CD4-positive, alpha-beta T cell treated with Interleukin-4 for 4 hours (primary cell): Measurements from ENCODE around the gene STX1B.
"Not testable (repeated sequence)": the region's sequence is repeated elsewhere in the genome, so short reads cannot be mapped to it uniquely, and the experiment has no call there.

ENCODE experiments used
- DNase-seq: peaks from one replicate; pipeline ENCODE4 v3.0.0-alpha.2; 2020

STX1B gene

DNA sequence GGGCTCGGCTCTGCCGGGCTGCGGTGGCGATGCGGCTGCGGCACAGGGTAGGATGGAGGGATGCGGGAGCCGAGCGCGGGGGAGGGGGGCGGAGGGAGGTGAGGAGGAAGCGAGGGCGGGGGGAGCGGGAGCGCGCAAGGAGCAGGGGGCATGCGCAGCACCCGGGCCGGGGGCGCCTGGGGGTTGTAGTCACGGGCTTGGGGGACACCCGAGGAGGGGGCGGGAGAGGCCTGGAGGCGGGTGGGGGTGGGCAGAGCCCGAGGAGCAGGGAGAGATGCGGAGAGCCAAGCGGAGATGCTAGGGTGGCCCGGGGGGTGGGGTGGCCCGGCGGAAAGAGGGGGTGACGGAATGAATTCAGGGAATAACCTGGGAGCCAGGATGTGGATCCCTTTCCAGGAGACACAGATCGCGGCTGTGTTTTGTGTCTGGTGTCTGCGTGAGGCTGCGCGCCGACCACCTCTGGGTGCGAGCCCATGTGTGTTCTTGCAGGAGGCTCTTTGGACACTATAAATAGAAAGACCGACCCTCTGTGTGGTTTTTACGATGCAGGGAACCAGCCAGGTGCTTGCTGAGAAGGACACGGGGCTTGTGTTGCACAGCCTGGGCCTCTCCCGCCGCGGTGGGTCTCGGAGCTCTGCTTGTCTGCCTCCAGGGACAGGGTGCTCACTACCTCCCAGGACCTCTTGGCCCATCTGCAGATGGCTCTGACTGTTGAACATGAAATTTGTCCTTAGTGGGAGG lies at the start of gene STX1B:
STX1B (minus strand) TSS at position 54 of the 741 bp plus-strand sequence. CDS start 242 bp downstream, outside the sequence.
- DNase-seq, result peak; percentile 6

DNA sequence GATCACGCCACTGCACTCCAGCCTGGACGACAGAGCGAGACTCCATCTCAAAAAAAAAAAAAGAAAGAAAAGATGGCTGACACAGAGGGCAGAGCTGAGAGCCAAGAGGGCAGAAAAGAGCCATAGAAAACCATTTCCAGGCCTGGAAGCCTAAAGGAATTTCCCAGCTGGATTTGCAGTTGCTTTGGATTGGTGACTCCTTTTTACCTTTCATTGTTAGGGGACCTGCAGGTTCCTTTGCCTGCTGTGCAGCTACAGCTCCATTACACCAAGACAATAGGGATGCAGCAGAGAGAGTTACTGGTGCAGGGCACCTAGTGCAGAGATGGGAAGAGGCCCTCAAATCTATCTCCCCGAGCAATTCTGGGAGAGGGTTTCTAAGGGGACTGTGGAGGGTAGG lies 45.2 kb upstream of the STX1B start:
- no peak for DNase-seq

DNA sequence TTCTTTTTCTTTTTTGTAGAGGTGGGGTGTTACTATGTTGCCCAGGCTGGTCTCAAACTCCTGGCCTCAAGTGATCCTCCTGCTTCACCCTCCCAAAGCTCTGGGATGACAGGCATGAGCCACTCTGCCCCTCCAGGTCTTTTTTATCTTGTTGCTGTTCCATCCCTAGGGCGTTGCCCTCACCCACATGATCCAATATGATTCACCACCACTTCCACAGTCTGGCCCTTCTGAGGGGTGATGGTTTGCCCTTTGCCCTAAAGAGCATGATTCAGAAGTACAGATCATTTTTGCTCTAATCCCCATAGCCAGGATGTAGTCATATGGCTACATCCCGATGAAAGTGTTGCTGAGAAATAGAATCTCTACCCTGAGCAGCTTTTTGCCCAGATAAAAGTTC lies 41.7 kb upstream of the STX1B start:
- no peak for DNase-seq

DNA sequence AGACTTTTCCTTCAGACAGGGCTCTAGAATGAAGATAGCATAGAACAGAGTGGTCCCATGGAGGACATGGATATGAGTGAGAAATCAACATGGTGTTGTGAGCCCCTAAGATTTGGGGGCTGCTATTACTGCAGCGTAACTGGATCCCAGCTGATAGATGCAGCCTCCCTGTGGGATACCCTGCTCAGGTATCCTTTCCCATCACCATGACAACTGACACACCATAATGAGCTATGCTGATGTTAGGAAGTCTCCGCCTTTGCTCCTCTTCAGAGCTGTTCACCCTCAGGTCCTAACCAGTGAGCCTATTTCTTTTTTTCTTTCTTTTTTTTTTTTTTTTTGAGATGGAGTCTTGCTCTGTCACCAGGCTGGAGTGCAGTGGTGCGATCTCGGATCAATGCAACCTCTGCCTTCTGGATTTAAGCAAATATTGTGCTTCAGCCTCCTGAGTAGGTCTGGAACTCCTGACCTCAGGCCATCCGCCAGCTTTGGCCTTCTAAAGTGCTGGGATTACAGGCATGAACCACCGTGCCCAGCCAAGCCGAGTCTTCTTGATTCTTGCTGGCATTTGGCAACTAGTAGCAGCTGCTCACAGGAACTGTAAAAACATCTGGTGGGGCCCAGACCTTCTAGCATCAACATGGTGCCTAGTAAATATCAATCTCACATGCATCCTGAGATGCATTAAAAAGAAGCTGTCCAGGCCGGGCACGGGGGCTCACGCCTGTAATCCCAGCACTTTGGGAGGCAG lies 40.0 kb upstream of the STX1B start:
- no peak for DNase-seq

DNA sequence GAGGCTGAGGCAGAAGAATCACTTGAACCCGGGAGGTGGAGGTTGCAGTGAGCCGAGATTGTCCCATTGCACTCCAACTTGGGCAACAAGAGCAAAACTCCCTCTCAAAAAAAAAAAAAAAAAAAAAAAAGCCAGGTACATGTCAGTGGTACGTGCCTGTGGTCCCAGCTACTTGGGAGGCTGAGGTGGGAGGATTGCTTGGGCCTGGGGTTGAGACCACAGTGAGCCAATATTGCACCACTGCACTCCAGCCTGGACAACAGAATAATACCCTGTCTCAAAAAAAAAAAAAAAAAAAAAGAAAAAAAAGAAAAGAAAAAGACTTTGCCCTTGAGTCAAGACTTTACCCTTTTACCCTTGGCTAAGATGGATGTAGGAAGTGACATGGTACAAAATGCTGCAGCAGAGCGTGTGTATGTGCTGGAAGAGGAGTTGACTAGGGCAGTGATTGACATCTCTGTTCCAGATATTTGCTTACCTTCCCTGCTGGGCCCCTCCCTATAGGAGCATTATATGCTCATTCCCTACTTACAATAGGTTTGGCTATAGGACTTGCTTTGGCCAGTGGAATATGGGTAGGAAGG lies 33.6 kb upstream of the STX1B start:
- no peak for DNase-seq

DNA sequence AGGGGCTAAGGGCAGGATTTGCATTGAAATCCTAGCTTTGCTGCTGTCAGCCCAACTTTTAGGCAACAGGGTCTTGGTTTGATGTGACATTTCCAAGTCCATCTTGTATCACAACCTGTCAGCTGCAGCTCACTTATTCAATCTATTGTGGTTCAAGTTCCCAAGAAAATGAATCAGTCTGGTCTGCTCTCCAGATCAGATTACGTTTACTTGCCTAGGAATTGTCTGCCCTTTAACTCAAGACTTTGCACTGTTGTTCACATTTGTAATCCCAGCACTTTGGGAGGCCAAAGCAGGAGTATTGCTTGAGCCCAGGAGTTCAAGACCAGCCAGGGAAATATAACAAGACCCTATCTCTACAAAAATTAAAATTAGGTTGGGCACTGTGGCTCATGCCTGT lies 32.9 kb upstream of the STX1B start:
- no peak for DNase-seq

DNA sequence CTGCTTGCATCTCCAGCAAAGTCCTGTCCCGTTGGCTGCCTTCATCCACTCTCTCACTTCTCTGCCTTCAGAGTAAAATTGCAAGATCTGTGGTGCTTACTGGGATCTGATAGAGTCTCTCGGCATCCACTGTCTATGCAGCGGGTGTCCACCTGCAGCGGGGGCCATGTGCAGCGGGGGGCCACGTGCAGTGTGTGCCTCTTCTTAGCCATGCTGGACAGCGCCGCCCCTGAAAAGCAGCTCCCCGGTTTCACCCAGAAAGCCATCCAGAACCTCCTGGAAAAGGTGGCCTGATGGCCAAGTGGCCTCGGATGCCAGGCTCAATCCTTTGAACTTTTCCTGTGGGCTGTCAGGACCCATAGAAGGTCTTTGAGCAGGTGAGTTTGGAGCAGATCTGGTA lies 32.4 kb upstream of the STX1B start:
- no peak for DNase-seq

DNA sequence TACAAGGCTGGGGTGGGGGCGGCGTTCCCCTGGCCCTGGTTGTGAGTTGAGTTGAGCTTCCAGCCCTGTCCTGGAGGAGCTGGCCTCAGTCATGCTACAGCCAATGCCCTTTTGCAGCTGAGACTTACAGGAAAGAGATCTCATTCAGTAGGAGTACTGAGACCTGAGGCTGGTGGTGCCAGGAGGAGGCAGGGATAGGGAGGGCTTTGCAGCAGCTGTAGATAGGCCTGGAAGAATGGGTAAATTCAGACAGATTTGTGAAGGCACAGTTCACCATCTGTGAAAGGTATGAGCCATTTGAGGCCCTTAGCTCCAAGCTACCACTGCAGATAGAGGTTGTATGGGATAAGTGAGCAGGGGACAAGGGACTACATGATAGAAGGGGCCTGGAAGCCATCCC lies 28.6 kb upstream of the STX1B start:
- no peak for DNase-seq

DNA sequence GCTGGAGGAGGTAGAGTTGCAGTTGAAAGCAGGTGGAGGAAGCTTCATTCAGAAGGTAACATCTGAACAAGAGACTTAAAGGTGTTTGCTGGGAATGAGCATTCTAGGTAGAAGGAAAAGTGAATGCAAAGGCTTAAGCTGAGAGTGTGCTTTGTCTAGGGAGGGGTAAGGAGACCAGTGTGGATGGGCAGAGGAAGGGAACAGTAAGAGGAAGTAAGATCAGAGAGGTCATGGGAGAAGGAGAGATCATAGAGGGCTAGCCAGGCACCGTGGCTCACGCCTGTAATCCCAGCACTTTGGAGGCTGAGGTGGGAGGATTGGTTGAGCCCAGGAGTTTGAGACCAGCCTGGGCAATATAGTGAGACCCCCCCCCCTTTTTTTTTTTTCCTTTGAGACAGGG lies 26.3 kb upstream of the STX1B start:
- DNase-seq, result no peak

DNA sequence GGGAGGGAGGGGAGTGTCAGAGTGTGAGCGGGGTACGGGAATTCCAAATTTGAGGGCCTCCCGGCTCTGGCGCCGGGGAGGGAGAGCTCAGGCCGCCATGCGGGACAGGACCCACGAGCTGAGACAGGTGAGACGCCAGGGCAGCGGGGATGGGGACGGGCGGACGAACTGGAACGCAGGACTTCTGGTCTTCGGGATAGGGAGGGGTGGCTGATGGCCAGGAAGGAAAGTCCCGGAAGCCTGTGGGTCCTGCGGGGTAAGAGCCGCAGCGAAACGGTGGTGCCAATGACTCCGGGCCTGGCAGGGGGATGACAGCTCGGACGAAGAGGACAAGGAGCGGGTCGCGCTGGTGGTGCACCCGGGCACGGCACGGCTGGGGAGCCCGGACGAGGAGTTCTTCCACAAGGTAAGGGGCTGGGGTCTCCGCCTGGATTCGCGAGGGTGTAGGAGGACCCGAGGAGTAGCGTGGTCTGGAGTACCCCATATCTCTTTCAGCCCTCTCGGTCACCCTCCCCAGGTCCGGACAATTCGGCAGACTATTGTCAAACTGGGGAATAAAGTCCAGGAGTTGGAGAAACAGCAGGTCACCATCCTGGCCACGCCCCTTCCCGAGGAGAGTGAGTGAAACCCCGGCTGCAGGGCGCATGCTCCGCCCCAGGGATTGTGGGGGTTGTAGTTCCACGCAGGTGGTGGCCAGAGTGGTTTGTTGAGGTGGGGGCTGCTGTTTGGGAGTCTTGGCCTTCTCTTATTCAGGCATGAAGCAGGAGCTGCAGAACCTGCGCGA lies 23.5 kb upstream of the STX1B start:
- DNase-seq, result peak; percentile 79

DNA sequence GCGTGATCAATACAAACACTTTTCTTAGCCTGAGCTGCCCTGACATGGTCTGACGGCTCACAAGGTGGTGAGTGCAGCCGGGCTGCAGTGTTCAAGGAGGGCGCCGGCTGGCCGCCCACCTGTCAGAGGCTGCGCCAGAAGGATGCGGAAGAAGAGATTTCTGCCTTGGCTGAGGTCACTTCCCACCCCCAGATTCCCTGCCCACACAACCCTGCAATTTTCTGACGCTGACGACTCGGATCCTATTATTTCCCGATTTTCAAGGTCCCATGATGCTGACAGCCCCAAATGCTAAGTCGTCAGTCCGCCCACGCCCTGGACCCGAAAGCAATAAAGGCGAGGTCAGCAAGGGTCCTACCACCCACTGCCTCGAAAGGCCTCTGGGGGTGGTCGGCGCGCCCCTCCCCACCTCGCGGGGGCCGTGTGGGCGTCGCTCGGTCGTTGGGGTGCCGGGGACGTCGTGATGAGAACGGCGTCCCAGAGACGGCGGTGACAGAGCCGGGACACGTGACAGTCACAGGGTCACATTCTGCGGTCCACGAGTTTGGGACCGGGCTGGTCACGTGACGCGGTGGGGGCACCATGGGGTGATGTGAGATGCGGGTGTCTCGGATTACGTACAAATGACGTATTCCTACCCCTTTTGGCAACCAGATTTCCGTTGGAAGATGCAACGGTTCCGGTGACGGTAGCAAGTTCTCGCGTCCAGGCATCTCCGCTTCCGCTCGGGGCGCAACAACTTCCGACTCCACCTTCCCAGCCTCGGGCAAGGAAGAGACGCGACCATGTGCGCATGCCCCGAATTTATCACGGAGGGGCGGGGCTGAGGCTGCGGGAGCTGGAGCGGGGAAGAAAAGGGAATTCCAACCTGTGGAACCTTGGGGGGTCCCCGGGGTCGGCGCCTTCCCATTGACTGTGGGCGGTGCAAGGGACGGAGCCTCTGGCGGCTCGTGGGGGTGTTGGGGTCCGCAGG lies 22.6 kb upstream of the STX1B start, which contains the start of gene STX4:
STX4 (plus strand) TSS at position 823 of the 973 bp plus-strand sequence. CDS start 248 bp downstream, outside the sequence.
- DNase-seq, result peak; percentile 98

DNA sequence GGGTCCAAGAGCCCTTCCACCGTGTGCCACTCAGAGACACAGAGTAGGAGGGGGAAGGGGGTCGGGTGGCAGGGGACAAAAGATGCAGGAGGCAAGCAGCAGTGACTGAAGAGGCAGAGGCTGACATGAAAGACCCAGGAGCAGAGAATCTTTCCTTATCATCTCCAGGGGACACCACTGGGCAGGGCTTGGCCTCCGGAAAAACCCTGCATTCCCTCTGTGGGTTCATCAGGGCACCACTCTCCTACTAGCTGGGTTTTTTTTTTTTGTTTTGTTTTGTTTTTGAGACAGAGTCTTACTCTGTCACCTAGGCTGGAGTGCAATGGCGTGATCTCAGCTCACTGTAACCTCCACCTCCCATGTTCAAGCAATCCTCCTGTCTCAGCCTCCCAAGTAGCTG lies 20.8 kb upstream of the STX1B start:
- no peak for DNase-seq

DNA sequence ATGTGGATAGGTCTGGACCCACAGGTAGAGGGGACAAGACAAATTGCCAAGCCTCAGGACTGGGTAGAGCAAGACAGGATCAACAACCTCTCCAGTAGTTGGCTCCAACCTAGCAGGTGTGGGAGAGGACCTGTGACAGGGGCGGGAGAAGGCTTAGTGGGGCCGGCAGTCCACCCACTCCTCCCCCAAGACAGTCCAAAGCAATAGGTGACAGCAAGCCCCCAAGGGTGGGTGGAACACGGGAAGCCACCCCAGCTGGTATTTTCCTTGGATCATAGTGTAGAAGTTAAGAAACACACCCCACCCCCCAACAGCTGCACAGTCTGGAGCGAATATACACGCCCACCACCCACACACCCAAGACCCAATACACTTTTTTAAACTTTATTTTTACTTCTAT lies 18.8 kb upstream of the STX1B start:
- DNase-seq, result no peak

DNA sequence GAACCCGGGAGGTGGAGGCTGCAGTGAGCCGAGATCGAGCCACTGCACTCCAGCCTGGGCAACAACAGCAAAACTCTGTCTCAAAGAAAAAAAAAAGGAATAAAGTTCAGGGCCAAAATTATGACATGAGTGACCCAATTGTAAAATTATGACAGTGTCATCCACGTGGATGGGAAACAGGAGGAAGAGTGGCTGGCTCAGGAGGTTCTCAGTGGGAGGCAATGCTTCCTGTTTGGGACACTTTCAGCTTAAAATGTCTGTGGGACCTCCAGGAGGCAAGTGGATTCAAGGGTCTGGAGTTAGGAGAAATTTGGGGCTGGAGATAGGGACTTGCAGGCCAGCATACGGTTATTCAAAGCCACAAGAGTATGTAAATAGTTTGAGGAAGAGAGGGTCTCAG lies 14.9 kb upstream of the STX1B start:
- no peak for DNase-seq

DNA sequence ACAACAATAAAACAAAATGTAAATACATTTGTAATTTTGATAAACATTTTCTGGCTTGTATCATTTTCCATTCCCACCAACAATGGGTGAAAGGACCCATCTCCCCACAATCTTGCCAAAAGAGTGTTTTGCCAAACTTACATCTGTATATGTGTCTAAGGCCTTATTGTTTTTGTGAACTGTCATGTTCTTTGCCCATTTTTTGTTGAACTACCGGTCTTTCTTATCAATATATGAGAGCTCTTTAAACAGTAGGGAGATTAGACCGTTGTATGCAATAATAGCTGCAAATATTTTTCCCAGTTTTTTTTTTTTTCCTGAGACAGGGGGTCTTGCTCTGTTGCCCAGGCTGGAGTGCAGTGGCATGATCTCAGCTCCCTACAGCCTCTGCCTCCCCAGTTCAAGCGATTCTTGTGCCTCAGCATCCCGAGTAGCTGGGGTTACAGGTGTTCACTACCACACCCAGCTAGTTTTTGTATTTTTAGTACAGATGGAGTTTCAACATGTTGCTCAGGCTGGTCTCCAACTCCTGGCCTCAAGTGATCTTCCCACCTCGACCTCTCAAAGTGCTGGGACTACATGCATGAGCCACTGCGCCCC lies 13.3 kb upstream of the STX1B start:
- DNase-seq, result no peak

DNA sequence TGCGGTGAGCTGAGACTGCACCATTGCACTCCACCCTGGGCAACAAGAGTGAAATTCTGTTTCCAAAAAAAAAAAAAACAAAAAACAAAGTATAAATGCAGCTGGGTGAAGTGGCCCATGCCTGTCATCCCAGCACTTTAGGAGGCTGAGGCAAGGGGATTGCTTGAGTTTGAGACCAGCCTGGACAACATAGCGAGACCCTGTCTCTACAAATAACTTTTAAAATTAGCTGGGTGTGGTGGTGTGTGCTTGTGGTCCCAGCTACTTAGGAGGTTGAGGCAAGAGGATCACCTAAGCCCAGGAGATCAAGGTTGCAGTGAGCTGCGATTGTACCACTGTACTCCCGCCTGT lies 12.8 kb upstream of the STX1B start:
- no peak for DNase-seq

DNA sequence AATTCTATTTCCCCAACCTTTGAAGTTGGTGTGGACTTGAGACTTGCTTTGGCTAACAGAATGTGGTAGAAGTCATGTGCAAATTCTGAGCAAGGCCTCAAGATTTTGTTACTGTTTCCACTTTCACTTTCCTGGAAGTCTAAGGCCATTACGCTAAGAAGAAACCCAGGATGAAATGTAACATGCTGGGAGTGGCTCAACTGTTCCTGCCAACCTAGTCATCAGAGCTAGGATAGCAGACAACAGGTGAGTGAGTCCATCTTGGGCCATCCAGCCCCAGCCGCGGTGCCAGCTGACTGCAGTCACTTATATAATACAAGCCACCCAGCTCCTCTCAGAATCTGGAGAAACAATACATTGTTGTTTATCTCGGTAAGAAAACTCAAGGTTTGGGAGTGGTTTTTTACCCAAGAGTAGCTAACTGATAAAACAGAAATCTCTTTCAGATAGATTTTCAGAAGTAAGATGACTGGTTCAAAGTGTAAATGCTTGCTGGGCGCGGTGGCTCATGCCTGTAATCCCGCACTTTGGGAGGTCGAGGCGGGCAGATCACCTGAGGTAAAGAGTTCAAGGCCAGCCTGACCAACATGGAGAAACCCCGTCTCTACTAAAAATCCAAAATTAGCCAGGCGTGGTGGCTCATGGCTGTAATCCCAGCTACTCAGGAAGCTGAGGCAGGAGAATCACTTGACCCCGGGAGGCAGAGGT lies 12.3 kb upstream of the STX1B start:
- DNase-seq, result no peak

DNA sequence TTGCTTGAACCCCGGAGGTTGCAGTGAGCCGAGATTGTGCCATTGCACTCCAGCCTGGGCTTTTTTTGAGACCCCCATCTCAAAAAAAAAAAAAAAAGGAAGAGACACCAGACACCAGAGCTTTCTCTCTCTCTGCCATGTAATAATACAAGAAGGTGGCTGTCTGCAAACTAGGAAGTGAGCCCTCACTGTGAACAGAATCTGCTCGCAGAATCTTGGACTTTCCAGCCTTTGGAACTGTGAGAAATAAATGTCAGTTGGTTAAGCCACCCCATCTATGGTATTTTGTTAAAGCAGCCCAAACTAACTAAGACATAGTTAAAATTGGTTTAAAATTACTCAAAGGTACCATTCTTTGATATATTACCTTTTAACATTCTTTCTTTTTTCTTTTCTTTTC lies 10.1 kb upstream of the STX1B start:
- no peak for DNase-seq

DNA sequence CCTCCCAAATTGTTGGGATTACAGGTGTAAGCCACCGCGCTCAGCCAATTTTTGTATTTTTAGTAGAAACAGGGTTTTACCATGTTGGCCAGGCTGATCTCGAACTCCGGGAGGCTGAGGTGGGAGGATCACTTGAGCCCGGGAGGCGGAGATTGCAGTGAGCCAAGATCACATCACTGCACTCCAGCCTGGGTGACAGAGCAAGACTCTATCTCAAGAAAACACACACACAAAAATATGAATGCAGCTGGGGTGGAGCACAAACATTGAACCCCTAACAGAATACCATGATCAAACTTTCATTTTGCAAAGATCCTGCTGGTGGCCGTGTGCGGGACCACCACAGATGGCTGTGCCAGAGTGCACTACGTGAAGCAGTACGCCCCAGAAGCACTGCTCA lies 7.3 kb upstream of the STX1B start:
- not testable (repeated sequence) for DNase-seq

DNA sequence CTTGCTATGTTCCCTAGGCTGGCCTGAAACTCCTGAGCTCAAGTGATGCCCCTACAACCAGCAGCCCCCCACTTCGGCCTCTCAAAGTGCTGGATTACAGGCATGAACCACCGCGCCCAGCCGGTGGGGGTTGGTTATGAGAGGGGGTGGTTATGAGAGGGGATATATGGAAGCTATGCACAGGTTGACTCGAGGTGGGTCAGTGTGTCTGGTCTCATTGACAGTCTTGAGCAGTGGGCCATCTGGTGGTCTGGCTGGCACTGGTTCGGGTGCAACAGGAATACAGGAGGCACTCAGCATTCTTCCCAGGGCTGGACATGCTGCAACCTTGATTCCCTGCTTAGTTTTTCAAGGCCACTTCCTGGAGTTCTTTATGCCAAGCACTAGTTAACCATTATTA lies 5.6 kb upstream of the STX1B start:
- DNase-seq, result no peak

DNA sequence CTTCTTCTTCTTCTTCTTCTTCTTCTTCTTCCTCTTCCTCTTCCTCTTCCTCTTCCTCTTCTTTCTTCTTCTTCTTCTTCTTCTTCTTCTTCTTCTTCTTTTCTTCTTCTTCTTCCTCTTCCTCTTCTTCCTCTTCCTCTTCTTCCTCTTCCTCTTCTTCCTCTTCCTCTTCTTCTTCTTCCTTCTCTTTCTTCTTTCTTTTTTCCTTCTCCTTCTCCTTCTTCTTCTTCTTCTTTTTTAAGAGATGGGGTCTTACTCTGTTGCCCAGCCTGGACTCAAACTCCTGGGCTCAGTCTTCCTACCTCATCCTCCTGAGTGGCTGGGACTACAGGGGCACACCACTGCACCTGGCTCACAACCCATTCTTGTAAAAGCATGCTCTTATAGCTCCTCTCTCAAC lies 2.9 kb upstream of the STX1B start:
- not testable (repeated sequence) for DNase-seq
